HepG2 (cell line): Measurements from ENCODE around the gene PLA2G4B. TPM values are rescaled to one million over a fixed set of nuclear protein-coding genes. Genes with fewer than 3 reads are reported as not detected.

Experiments used
- ATAC-seq: fragments of 200-7000 bp; cut with Tn5 transposase; 3 replicates; pipeline ENCODE4 v1.9.1; 2020; ENCODE audit warnings: mild to moderate bottlenecking, moderate library complexity
- BruUV-seq: library from RNA; stranded (reverse); fragments of 400-500 nt; replicated peaks from 2 replicates; lab custom pipeline; 2021; lab: Mats Ljungman, UMichigan
- CTCF ChIA-PET: fragments of 300-600 bp; formaldehyde crosslinking; extraction: SDS; loops from one replicate; lab custom pipeline; 2021; ENCODE audit warnings: low total read pairs, inconsistent platforms, low intra/inter-chr PET ratio; lab: Yijun Ruan, JAX
- POLR2A ChIA-PET: fragments of 350-600 bp; sonication (Branson Sonifier 250); formaldehyde crosslinking; loops from one replicate; lab custom pipeline; 2020; ENCODE audit warnings: antibody characterized with exemption, inconsistent platforms; lab: Yijun Ruan, JAX
- DNase-seq: peaks from one replicate; pipeline ENCODE4 v3.0.0-alpha.2; 2015; ENCODE audit warnings: low spot score
- FAIRE-seq: peaks from 3 replicates; lab custom pipeline; 2011; peaks lifted over from hg19 to GRCh38; lab: Jason Lieb, UNC
- H2AFZ ChIP-seq: one replicate; pipeline ENCODE4 v1.6.1; 2011; ENCODE audit warnings: low read length, inconsistent platforms
- H3K27ac ChIP-seq: fragments of 300-600 bp; 3 replicates; pipeline ENCODE4 v1.8.0; 2011; ENCODE audit warnings: mixed run types, mild to moderate bottlenecking, mixed read lengths, low read length, inconsistent platforms; ENCODE audit not compliant: insufficient read depth; ENCODE audit errors: extremely low read length
- H3K27me3 ChIP-seq, 2 experiments: fragments of 200-600 bp in 1 of 2; 2 replicates in 1 of 2; 3 replicates in 1 of 2; pipeline versions ENCODE4 v1.6.0 to v1.8.0; 2011; ENCODE audit warnings: low read length in 2 of 2, mild to moderate bottlenecking in 2 of 2, moderate library complexity in 2 of 2, inconsistent platforms in 1 of 2; ENCODE audit not compliant: insufficient read depth in 2 of 2, control insufficient read depth in 1 of 2
- H3K36me3 ChIP-seq, 2 experiments: fragments of 200-600 bp in 1 of 2; replicated peaks in 1 of 2; 2 replicates in 1 of 2; 3 replicates in 1 of 2; pipeline versions ENCODE4 v1.5.1 to v1.8.0; 2011; ENCODE audit warnings: low read length in 2 of 2, inconsistent platforms in 1 of 2; ENCODE audit not compliant: insufficient read depth in 2 of 2, control insufficient read depth in 1 of 2
- H3K4me1 ChIP-seq: 2 replicates; pipeline ENCODE4 v1.5.1; 2012; ENCODE audit warnings: low read length, inconsistent platforms; ENCODE audit not compliant: insufficient read depth
- H3K4me2 ChIP-seq: 2 replicates; pipeline ENCODE4 v1.6.0; 2011; ENCODE audit warnings: low read depth, low read length, inconsistent platforms
- H3K4me3 ChIP-seq, 3 experiments: fragments of 200-600 bp in 1 of 3; sonication (generic), shearing (Covaris generic) in 1 of 3; replicated peaks in 1 of 3; 2 replicates each; pipeline ENCODE4 v1.5.1; 2011 to 2016; ENCODE audit warnings: low read length in 3 of 3, inconsistent platforms in 2 of 3, low read depth in 2 of 3, mild to moderate bottlenecking in 2 of 3, control low read depth in 1 of 3, mixed read lengths in 1 of 3; ENCODE audit not compliant: insufficient read depth in 1 of 3
- H3K79me2 ChIP-seq: one replicate; pipeline ENCODE4 v1.6.1; 2011; ENCODE audit warnings: low read length, inconsistent platforms; ENCODE audit not compliant: insufficient read depth
- H3K9ac ChIP-seq: 2 replicates; pipeline ENCODE4 v1.6.0; 2011; ENCODE audit warnings: mild to moderate bottlenecking, low read depth, low read length, inconsistent platforms; ENCODE audit not compliant: insufficient read depth
- H3K9me3 ChIP-seq: 2 replicates; pipeline ENCODE4 v1.5.1; 2012; ENCODE audit warnings: mild to moderate bottlenecking, low read length
- H4K20me1 ChIP-seq: 2 replicates; pipeline ENCODE4 v1.6.0; 2011; ENCODE audit warnings: inconsistent platforms, mild to moderate bottlenecking, low read length, moderate library complexity; ENCODE audit not compliant: insufficient read depth
- ATF2 ChIP-seq: sonication (generic); formaldehyde crosslinking; IDR thresholded peaks from 2 replicates; pipeline ENCODE4 v1.4.0; 2020; ENCODE audit warnings: missing genetic modification reagents
- DR1 ChIP-seq: sonication (generic); formaldehyde crosslinking; IDR thresholded peaks from 2 replicates; pipeline ENCODE4 v1.8.0; 2021; ENCODE audit warnings: mild to moderate bottlenecking, missing genetic modification reagents, inconsistent platforms
- KAT7 ChIP-seq: IDR thresholded peaks from 2 replicates; pipeline ENCODE4 v1.6.1; 2018; ENCODE audit warnings: borderline replicate concordance, missing compliant biosample characterization
- MTA1 ChIP-seq: sonication (generic); formaldehyde crosslinking; IDR thresholded peaks from 2 replicates; pipeline ENCODE4 v1.4.0; 2020; ENCODE audit warnings: missing genetic modification reagents, mild to moderate bottlenecking, borderline replicate concordance
- NR2F1 ChIP-seq, 2 experiments: fragments of 450-650 bp in 1 of 2; formaldehyde crosslinking in 1 of 2; IDR thresholded peaks; 2 replicates each; pipeline versions ENCODE4 v1.5.0 to v1.6.1; 2016 to 2020; ENCODE audit warnings: mild to moderate bottlenecking in 1 of 2, missing compliant biosample characterization in 1 of 2, missing genetic modification reagents in 1 of 2, moderate library complexity in 1 of 2
- PLRG1 ChIP-seq: fragments of 450-650 bp; conservative IDR thresholded peaks from 2 replicates; pipeline ENCODE4 v1.6.1; 2016
- SMC3 ChIP-seq: IDR thresholded peaks from 2 replicates; pipeline ENCODE4 v1.6.1; 2011; ENCODE audit warnings: low read length, improper control_type of control experiment
- ZNF547 ChIP-seq: sonication (generic); formaldehyde crosslinking; IDR thresholded peaks from 2 replicates; pipeline ENCODE4 v1.5.1; 2020; ENCODE audit warnings: mild to moderate bottlenecking, missing genetic modification reagents
- ZNF556 ChIP-seq: sonication (generic); formaldehyde crosslinking; IDR thresholded peaks from 2 replicates; pipeline ENCODE4 v1.4.0; 2020; ENCODE audit warnings: mild to moderate bottlenecking, missing genetic modification reagents, borderline replicate concordance
- ZNF687 ChIP-seq: sonication (generic); formaldehyde crosslinking; IDR thresholded peaks from 2 replicates; pipeline ENCODE4 v1.5.1; 2020; ENCODE audit warnings: mild to moderate bottlenecking, missing genetic modification reagents, moderate library complexity
- ZNF740 ChIP-seq: sonication (generic); formaldehyde crosslinking; IDR thresholded peaks from 2 replicates; pipeline ENCODE4 v1.4.0; 2020; ENCODE audit warnings: missing genetic modification reagents
- ZNF792 ChIP-seq: IDR thresholded peaks from 2 replicates; pipeline ENCODE4 v1.6.1; 2016
- ZNF891 ChIP-seq: sonication (generic); formaldehyde crosslinking; IDR thresholded peaks from 2 replicates; pipeline ENCODE4 v1.5.0; 2020; ENCODE audit warnings: mild to moderate bottlenecking, missing genetic modification reagents
- WGBS: methylation state at CpG from one replicate; pipeline ENCODE4 v1.1.6; 2017; ENCODE audit warnings: low lambda C conversion rate; 5-methylcytosine and 5-hydroxymethylcytosine counted together
- in situ Hi-C: cut with HindIII; loops from 2 replicates; pipeline ENCODE4 v1.10.0; 2017; ENCODE audit warnings: low pct_unique_long_range_greater_than_20kb; ENCODE audit not compliant: extremely low pct_ligation_motif_present
- intact Hi-C: fragments of 100-400 bp; cut with micrococcal nuclease; formaldehyde crosslinking; loops from one replicate; pipeline ENCODE4 v1.10.0; 2022; ENCODE audit not compliant: unreplicated experiment
- polyA plus RNA-seq, 8 experiments: library from polyadenylated mRNA; depleted of rRNA in 3 of 8; stranded (reverse) in 7 of 8; unstranded in 1 of 8; fragments of >200 nt; fragmentation: Illumina TruSeq in 4 of 8; extraction: Trizol in 4 of 8; gene quantifications; 2 replicates each; pipeline versions ENCODE4 v1.2.1 to v1.2.3, GENCODE V29; 2011 to 2016; ENCODE audit warnings: low read depth in 4 of 8, missing spikeins in 1 of 8, mixed read lengths in 1 of 8; ENCODE audit not compliant: insufficient read depth in 1 of 8
- total RNA-seq, 5 experiments: library from RNA; depleted of rRNA; stranded (reverse); fragments of >200 nt; fragmentation: Illumina TruSeq; extraction: Trizol; gene quantifications; 2 replicates each; pipeline ENCODE4 v1.2.3, GENCODE V29; 2016; ENCODE audit warnings: low read depth in 1 of 5
- TF ChIP-seq, protein P1 (sequence below): IDR thresholded peaks from 2 replicates; pipeline ENCODE4 v1.6.1; 2012; ENCODE audit warnings: inconsistent platforms
- TF ChIP-seq, protein P2 (sequence below): IDR thresholded peaks from 2 replicates; pipeline ENCODE4 v1.6.1; 2016; ENCODE audit warnings: missing biosample characterization, missing genetic modification reagents, low read depth

PLA2G4B gene
- total and polyA plus RNA-seq, 2 of the 13 experiments (the other 11 are each of a cell fraction or from before 2014, with no cell fraction given), result 5.1 to 8.0 TPM

DNA sequence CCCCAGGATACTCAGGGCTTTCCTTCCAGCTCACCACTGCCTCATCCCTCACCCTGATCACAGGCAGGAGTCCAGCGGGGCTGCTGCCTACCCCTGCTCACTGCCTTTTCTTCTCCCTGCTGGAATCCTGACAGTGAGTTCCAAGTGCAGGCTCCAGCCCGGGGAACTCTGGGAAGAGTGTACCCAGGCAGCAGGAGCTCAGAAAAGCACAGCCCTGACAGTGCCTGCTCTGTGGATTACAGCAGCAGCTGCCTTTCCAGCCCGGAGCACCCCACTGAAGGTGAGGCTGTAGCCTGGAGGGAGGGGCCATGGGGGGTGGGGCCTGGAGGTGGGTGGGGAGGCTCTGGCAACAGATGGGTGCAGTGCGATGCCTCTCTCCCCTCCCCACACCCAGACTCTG, 16.8 kb upstream of the PLA2G4B start:
- Histone ChIP-seq H2AFZ (no peak overlapping the region), H3K27ac (no peak overlapping the region), H3K4me3 (no peak overlapping the region), H3K36me3 (peaks cover 3 to 22% of the 10 kb centered on the region in 2 experiments; a peak in 4 of 5 replicates), H3K79me2 (no peaks in the 10 kb centered on the region), H4K20me1 (no peaks in the 10 kb centered on the region), H3K27me3 (no peaks in the 10 kb centered on the region), H3K9me3 (no peaks in the 10 kb centered on the region), H3K4me1 (no peaks in the 10 kb centered on the region), H3K4me2 (no peak overlapping the region), H3K9ac (no peak overlapping the region)
- ATAC-seq, result no peak
- 94% methylated on average over 4 of the region's 4 CpGs for WGBS
- in situ Hi-C loops (no loop called here), intact Hi-C loops (no loop called here)
- ChIA-PET POLR2A (interaction anchor here (0.5 kb wide), 1 partner anchor 242 kb away, joined by 3 read pairs; no protein-coding TSS in a partner anchor), CTCF (no interaction called here)
- BruUV-seq, result no TSS peak
- FAIRE-seq, result no peak
- DNase-seq, result no peak
- TF ChIP-seq ZNF687 (CRISPR knock-in tag) (no peak), MTA1 (CRISPR knock-in tag) (no peak), KAT7 (no peak), ZNF740 (CRISPR knock-in tag) (no peak), PLRG1 (no peak), DR1 (CRISPR knock-in tag) (no peak), ZNF792 (no peak), ZNF556 (no peak), ZNF547 (CRISPR knock-in tag) (no peak), ZNF891 (CRISPR knock-in tag) (no peak), NR2F1 (CRISPR knock-in tag; IDR thresholded peaks at IDR 0.05) (no peak), ATF2 (no peak), SMC3 (no peak)
- TF ChIP-seq, protein P1, sequence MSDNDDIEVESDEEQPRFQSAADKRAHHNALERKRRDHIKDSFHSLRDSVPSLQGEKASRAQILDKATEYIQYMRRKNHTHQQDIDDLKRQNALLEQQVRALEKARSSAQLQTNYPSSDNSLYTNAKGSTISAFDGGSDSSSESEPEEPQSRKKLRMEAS, result no peak
- TF ChIP-seq, protein P2, sequence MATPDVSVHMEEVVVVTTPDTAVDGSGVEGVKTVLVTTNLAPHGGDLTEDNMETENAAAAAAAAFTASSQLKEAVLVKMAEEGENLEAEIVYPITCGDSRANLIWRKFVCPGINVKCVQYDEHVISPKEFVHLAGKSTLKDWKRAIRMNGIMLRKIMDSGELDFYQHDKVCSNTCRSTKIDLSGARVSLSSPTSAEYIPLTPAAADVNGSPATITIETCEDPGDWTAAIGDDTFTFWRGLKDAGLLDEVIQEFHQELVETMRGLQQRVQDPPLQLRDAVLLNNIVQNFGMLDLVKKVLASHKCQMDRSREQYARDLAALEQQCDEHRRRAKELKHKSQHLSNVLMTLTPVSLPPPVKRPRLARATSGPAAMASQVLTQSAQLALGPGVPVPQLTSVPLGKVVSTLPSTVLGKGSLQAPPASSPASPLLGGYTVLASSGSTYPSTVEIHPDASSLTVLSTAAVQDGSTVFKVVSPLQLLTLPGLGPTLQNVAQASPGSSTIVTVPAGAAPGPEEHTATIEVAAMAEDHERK (CRISPR knock-in tag), result no peak
- TF ChIP-seq, all 625 proteins: peak for 0
